K562 (cell line): ENCODE measurements around the gene DEPP1. TPM values are rescaled to one million over a fixed set of nuclear protein-coding genes. Genes with fewer than 3 reads are reported as not detected.

Source experiments
- polyA plus RNA-seq, 8 experiments: library from polyadenylated mRNA; depleted of rRNA in 4 of 8; stranded (reverse) in 5 of 8; unstranded in 3 of 8; fragments of >200 nt; fragmentation: Nextera tagmentation in 2 of 8; fragmentation: Illumina TruSeq in 1 of 8; extraction: Ambion mirVana in 2 of 8; extraction: Trizol in 1 of 8; gene quantifications; 2 replicates each; pipeline versions ENCODE4 v1.2.1 to v1.2.3, GENCODE V29; 2011 to 2014; ENCODE audit warnings: inconsistent platforms in 1 of 8, missing spikeins in 1 of 8
- total RNA-seq, 7 experiments: library from RNA; depleted of rRNA in 6 of 7; stranded (reverse); fragments of >200 nt in 6 of 7; fragmentation: Illumina TruSeq in 2 of 7; extraction: Trizol in 2 of 7; gene quantifications; 2 replicates each; pipeline versions ENCODE4 v1.2.1 to v1.2.3, GENCODE V29; 2011 to 2021; ENCODE audit warnings: low replicate concordance in 1 of 7
- TF ChIP-seq, protein P1 (sequence below), 2 experiments: fragments of 450-650 bp in 1 of 2; sonication (generic) in 1 of 2; formaldehyde crosslinking in 1 of 2; IDR thresholded peaks; 2 replicates each; pipeline versions ENCODE4 v1.7.1 to v1.9.0; 2016 to 2022; ENCODE audit warnings: inconsistent platforms in 1 of 2, mild to moderate bottlenecking in 1 of 2, missing genetic modification reagents in 1 of 2
- TF ChIP-seq, protein P2 (sequence below): IDR thresholded peaks from 3 replicates; pipeline ENCODE4 v1.6.1; 2011; ENCODE audit warnings: borderline replicate concordance, mild to moderate bottlenecking; ENCODE audit not compliant: insufficient read length, insufficient read depth

The DEPP1 gene
- total and polyA plus RNA-seq, 9 of the 15 experiments (the other 6 are each of a cell fraction or from before 2014, with no cell fraction given), result 0.04 to 0.54 (median 0.20) TPM; not detected in 1

DNA sequence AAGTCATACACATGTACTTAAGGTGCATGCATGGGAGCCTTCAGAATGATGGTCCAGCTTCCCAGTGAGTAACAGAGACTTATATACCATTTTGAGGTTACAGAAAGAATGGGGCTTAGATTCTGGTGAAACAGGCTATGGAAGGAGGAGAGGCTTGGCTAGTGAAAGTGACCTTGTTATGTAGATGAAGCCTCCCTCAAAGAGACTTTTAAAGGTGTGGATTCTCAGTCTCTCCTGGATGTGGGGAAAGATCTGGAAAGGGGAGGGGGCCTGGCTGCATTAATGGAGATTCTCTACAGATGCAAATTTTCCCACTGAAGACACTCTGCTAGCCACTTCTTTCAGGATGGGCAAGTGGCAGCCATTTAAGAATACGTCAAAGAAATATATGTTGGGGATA is 13.5 kb downstream of the DEPP1 start (continued):
- TF ChIP-seq, protein P1, sequence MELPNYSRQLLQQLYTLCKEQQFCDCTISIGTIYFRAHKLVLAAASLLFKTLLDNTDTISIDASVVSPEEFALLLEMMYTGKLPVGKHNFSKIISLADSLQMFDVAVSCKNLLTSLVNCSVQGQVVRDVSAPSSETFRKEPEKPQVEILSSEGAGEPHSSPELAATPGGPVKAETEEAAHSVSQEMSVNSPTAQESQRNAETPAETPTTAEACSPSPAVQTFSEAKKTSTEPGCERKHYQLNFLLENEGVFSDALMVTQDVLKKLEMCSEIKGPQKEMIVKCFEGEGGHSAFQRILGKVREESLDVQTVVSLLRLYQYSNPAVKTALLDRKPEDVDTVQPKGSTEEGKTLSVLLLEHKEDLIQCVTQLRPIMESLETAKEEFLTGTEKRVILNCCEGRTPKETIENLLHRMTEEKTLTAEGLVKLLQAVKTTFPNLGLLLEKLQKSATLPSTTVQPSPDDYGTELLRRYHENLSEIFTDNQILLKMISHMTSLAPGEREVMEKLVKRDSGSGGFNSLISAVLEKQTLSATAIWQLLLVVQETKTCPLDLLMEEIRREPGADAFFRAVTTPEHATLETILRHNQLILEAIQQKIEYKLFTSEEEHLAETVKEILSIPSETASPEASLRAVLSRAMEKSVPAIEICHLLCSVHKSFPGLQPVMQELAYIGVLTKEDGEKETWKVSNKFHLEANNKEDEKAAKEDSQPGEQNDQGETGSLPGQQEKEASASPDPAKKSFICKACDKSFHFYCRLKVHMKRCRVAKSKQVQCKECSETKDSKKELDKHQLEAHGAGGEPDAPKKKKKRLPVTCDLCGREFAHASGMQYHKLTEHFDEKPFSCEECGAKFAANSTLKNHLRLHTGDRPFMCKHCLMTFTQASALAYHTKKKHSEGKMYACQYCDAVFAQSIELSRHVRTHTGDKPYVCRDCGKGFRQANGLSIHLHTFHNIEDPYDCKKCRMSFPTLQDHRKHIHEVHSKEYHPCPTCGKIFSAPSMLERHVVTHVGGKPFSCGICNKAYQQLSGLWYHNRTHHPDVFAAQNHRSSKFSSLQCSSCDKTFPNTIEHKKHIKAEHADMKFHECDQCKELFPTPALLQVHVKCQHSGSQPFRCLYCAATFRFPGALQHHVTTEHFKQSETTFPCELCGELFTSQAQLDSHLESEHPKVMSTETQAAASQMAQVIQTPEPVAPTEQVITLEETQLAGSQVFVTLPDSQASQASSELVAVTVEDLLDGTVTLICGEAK (IDR thresholded peaks at IDR 0.05), result no peak
- TF ChIP-seq, protein P1 (CRISPR knock-in tag; IDR thresholded peaks at IDR 0.05), result no peak
- TF ChIP-seq, protein P2, sequence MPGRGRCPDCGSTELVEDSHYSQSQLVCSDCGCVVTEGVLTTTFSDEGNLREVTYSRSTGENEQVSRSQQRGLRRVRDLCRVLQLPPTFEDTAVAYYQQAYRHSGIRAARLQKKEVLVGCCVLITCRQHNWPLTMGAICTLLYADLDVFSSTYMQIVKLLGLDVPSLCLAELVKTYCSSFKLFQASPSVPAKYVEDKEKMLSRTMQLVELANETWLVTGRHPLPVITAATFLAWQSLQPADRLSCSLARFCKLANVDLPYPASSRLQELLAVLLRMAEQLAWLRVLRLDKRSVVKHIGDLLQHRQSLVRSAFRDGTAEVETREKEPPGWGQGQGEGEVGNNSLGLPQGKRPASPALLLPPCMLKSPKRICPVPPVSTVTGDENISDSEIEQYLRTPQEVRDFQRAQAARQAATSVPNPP, result no peak
